ENCODE measurements around the gene MAGEA4.

Gene MAGEA4

DNA sequence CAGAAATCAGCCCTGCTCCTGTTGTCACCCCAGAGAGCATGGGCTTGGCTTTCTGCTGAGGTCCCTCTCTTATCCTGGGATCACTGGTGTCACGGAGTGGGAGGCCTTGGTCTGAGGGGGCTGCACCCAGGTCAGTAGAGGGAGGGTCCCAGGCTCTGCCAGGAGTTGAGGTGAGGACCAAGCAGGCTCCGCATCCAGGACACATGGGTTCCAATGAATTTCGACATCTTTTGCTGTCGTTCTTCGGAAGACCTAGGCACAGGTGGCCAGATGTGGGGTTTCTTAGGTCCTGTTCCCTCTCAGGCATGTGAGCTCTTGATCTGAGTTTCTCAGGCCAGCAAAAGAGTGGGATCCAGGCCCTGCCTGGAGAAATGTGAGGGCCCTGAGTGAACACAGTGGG, 10.0 kb downstream of the MAGEA4 start:
- FAIRE-seq (no peak), DNase-seq (ENCODE audit: insufficient read length, low spot score) (no peak)

DNA sequence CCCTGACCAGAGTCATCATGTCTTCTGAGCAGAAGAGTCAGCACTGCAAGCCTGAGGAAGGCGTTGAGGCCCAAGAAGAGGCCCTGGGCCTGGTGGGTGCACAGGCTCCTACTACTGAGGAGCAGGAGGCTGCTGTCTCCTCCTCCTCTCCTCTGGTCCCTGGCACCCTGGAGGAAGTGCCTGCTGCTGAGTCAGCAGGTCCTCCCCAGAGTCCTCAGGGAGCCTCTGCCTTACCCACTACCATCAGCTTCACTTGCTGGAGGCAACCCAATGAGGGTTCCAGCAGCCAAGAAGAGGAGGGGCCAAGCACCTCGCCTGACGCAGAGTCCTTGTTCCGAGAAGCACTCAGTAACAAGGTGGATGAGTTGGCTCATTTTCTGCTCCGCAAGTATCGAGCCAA, 11.0 kb downstream of the MAGEA4 start:
- FAIRE-seq (no peak), DNase-seq (ENCODE audit: insufficient read length, low spot score) (no peak)

DNA sequence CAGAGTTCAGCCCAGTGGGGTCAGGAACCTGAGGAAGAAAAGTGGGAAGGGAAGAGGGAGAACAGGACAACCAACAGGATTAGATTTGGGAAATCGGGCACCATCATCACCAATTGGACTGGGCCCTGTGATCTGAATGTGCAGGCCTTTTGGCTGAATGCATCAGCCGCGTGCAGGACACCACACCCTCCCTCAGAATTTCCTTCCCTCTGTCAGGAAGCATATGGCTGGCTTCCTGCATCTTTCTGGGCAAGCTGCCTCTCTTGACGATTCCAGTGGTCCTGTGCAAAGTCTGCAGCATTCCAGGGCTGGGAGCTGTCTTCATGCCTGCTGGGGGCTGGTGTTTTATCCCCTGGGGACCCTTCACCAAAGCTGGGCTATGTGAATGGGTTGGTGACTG, 16.4 kb downstream of the MAGEA4 start:
- FAIRE-seq (no peak), DNase-seq (ENCODE audit: insufficient read length, low spot score) (no peak)

DNA sequence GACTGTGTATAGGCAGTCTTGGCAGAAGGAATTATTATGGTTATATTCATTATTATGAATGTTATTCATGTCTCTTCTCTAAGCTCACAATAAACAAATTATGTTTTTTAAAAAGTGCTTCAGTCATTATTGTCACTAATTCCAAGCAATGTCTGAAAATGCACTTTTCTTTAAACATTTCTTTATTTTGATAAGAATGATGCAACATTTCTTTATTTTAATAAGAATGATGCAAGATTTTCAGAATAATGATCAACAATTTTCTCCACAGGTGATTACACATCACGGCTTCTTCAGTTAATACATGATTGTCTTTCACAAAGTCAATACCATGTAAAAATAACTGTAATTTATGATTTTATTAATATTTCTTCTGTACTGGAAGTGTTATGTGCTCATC, 22.7 kb downstream of the MAGEA4 start:
- DNase-seq (ENCODE audit: insufficient read length, low spot score) (no peak), FAIRE-seq (no peak)

DNA sequence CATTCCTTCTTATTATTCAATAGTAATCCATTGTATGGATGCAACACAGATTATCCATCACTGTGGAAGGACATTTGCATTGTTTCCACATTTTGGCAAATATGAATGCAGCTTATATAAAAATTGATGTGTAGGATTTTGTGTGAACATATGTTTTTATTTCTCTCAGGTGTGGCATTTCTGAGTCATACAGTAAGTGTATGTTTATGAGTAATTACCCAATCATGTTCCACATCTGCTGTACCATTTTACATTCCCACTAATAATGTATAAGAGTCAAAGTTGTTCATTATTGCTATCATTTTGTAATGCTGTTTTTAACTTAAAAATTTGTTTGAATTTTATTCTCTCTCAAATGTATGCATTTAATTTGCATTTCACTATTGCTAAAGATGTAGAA, 25.5 kb downstream of the MAGEA4 start:
- no peak for DNase-seq (ENCODE audit: insufficient read length, low spot score)
- no peak for FAIRE-seq

DNA sequence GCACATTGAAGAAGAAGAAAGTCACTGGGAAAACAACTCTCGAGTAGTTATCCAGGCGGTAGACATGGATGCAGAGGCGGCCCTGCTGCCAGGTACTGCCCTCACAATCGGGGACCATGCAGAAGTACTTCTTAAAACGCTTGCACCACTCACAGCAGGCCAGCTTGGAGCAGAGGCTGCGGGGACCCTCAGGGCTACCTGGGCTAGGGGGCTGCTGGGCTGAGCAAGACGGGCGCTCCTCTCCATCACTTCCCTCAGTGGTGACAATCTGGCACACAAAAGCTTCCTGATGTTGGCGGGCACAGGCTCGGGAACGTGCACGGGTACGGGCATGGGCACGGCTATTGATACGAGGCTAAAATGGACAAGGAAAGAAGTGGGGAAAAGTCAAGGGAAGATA, 42.0 kb downstream of the MAGEA4 start:
- no peak for DNase-seq (ENCODE audit: insufficient read length, low spot score)
- FAIRE-seq: no peak

DNA sequence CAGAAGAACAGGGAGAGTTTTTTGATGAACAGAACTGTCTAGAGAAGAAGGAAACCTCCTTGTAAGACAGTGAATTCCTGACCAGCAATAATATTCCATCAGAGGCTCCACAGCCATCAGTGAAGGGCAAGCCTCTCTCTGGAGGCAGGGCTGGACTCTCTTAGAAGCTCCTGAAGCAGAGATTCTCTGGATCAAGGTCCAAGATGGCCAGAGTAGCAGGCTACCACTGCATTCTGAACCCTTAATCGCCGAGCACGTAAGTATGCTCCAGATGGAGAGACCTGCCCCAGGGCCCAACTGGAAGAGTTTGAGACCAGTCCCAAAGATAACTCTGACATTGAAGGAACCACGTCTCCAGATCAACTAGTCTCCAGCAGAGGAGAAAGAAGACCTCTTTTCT, 45.4 kb downstream of the MAGEA4 start:
- FAIRE-seq: no peak

DNA sequence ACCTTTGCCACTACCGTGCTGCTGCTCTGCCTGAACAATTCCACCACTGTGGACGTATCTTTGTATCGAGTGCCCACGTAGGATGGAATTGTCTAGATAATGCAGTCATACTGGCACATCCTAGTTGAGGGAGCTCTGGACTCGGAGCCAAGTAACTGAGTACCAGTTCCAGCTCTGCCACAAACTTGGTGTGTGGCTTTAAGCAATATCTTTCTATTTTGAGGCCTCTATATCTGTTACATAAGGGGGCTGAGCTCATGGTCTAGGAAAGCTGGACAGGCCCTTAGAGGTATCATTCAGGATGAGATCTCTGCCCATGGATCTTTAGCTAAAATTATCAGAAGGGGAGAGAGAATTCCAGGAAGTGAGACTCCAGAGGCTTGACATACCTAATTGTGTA, 49.3 kb downstream of the MAGEA4 start:
- DNase-seq (ENCODE audit: insufficient read length, low spot score) (no peak), FAIRE-seq (no peak)

More for the DNA sequence above, 45.4 kb downstream of the MAGEA4 start:
- DNase-seq (ENCODE audit: insufficient read length, low spot score): no peak

DNA sequence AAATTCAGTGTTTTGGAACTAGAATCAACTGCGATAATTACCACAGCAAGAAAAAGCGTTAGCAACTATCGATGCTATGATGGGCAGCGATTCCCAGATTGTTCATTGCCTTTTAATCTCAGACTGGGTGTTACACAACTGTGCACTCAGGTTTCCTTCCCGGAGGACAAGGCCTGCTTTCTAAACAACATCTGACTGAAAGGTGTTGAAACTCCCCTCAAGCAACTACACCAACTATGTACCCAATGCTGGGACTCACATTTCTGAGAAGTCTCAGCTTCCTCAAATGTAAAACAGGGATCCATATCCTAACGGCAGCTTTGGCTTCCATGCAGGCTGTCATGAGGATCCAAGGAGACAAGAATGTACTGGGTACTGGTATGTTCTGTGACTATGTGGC, 53.5 kb downstream of the MAGEA4 start:
- DNase-seq (ENCODE audit: insufficient read length, low spot score) (no peak), FAIRE-seq (no peak)

DNA sequence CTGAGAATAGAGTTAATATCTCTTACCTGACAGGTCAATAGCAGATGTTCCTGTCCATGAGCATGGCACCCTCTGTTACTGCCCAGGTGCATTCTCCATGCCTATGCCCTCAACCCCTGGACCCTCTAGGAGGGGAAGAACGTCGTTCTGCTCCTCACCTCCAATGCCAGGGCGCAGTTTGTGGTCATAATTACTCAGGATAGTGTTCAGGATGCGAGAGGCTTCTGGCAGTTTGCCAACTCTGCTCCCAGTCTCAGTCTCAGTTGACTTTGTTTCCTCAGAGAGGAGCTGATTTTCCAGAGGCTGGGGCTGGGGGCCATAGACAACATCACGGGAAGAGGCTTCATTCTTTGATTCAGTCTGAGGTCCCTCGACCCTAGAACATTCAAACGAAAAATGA, 57.3 kb downstream of the MAGEA4 start:
- DNase-seq (ENCODE audit: insufficient read length, low spot score) (no peak), FAIRE-seq (no peak)

DNA sequence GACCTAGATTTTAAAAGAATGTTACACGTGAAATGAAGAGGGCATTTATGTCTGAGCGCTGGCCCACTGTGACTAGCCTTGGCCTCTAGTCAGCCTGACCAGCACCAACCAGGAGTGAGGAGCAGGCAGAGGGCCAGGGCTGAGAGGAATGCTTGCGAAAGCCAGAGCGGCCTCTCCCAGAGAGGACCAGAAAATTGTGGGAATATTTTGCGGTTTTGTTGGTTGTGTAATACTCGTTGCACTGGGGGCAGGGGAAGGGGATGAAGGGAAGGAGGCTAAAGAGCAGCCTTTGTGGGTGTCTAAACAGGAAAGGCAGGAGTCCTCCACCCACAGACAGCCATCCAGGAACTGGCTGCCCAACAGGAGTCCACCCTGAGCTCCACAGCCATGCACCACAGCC, 58.0 kb downstream of the MAGEA4 start:
- FAIRE-seq: no peak
- no peak for DNase-seq (ENCODE audit: insufficient read length, low spot score)

DNA sequence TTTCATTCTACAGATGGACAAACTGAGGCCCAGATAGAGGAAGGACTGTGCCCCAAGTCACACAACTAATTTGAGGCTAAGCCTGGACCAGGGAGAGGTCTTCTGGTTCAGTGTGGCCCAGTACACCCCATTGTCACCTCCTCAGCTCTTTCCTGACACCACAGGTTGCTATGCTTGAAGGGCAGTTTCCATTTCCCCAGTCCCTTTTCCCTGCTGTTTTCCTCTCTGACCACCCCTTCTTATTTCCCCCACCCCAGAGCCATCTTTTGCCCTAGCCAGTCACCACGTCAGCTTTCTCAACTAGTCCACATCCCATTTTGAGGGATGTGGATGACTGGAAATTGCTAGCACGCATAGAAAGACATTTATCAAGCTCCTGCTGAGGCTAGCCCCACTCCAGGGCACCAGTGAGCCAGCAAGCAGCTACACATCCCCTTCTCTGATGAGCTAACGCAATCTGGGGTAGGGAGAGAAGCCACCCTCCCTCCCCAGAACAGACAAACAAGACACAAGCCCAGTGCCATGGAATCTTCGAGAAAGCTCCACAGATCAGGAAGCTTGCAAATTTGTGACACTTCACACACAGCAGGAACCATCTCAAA, 60.5 kb downstream of the MAGEA4 start:
- FAIRE-seq (no peak), DNase-seq (ENCODE audit: insufficient read length, low spot score) (no peak)

DNA sequence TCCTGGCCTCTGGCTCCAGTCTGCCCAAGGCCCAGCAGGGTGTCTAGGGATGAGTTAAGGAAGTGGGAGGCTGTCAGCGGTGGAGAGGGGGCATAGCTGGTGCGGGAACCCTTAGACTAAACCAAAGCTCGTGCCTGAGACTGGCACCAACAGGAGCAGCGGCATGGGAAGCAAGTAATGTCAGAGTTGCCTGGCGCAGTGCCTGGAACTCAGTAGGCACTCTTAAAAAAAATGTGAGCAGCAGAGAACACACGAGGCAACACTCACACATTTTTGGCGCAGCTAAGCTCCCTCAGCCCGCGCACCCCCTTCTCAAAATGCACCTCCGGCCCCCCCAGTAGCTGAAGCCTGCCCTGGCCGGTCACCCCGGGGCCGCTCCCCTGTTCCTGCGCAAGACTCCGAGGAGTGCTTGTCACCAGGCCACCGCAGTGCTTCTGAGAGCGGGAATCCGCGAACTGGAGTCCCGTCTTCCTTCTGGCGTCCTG, 61.2 kb downstream of the MAGEA4 start:
- FAIRE-seq (no peak), DNase-seq (ENCODE audit: insufficient read length, low spot score) (no peak)
